Stomach smooth muscle (tissue), 2 donors: Measurements from ENCODE around the gene ECE1.

Source experiments
- H3K27ac ChIP-seq: one replicate; pipeline ENCODE4 v1.7.0; 2013; ENCODE audit warnings: mild to moderate bottlenecking, low read length, inconsistent platforms
- H3K27me3 ChIP-seq, 2 donors: one replicate each; pipeline ENCODE4 v1.7.0; 2013; ENCODE audit warnings: low read length in 2 of 2; ENCODE audit not compliant: insufficient read depth in 2 of 2, control insufficient read depth in 1 of 2
- H3K36me3 ChIP-seq, 2 donors: one replicate each; pipeline ENCODE4 v1.7.0; 2013; ENCODE audit warnings: low read length in 2 of 2; ENCODE audit not compliant: control insufficient read depth in 2 of 2, insufficient read depth in 2 of 2
- H3K4me1 ChIP-seq: one replicate; pipeline ENCODE4 v1.7.0; 2013; ENCODE audit warnings: low read length; ENCODE audit not compliant: control insufficient read depth, insufficient read depth
- H3K4me3 ChIP-seq, 2 donors: one replicate each; pipeline ENCODE4 v1.7.0; 2013; ENCODE audit warnings: low read length in 2 of 2
- H3K9ac ChIP-seq, 2 donors: one replicate each; pipeline ENCODE4 v1.7.0; 2013; ENCODE audit warnings: low read length in 2 of 2, mild to moderate bottlenecking in 1 of 2
- H3K9me3 ChIP-seq, 2 donors: one replicate each; pipeline ENCODE4 v1.7.0; 2013; ENCODE audit warnings: low read length in 2 of 2; ENCODE audit not compliant: control insufficient read depth in 2 of 2
- donor health status: healthy.
- donor health status: Pancreatic carcinoma.

ECE1 gene

GRCh38 chr1:21266119-21266774 lies 24.0 kb downstream of the ECE1 start:
- no peak overlapping the region for H3K9ac ChIP-seq
- H3K36me3 ChIP-seq: peaks cover 22 to 48% of the 10 kb centered on the region in 2 donors
- no peak overlapping the region for H3K4me3 ChIP-seq
- H3K4me1 ChIP-seq: peaks cover 40% of the 10 kb centered on the region
- H3K27me3 ChIP-seq: no peaks in the 10 kb centered on the region
- H3K27ac ChIP-seq: no peak overlapping the region
- H3K9me3 ChIP-seq: no peaks in the 10 kb centered on the region

GRCh38 chr1:21265644-21266043 lies 24.6 kb downstream of the ECE1 start:
- H3K4me1 ChIP-seq: peaks cover 46% of the 10 kb centered on the region
- H3K9ac ChIP-seq: no peak overlapping the region
- no peaks in the 10 kb centered on the region for H3K9me3 ChIP-seq
- H3K36me3 ChIP-seq: peaks cover 19 to 43% of the 10 kb centered on the region in 2 donors
- H3K4me3 ChIP-seq: no peak overlapping the region
- no peaks in the 10 kb centered on the region for H3K27me3 ChIP-seq
- no peak overlapping the region for H3K27ac ChIP-seq

- no peaks in the 10 kb centered on the region for H3K9me3 ChIP-seq
- no peaks in the 10 kb centered on the region for H3K27me3 ChIP-seq
- H3K36me3 ChIP-seq: peaks cover 13 to 41% of the 10 kb centered on the region in 2 donors
- peaks cover 49% of the 10 kb centered on the region for H3K4me1 ChIP-seq
- H3K27ac ChIP-seq: no peak overlapping the region
- no peak overlapping the region for H3K4me3 ChIP-seq
- H3K9ac ChIP-seq: no peak overlapping the region
Measured at GRCh38 chr1:21264898-21265297, 25.4 kb downstream of the ECE1 start.

GRCh38 chr1:21263653-21264225 lies 26.5 kb downstream of the ECE1 start:
- Histone ChIP-seq H3K4me1 (peaks cover 46% of the 10 kb centered on the region), H3K9ac (no peak overlapping the region)

GRCh38 chr1:21263052-21263429 lies 27.2 kb downstream of the ECE1 start:
- peaks cover 5 to 38% of the 10 kb centered on the region in 2 donors for H3K36me3 ChIP-seq

More at GRCh38 chr1:21263653-21264225, 26.5 kb downstream of the ECE1 start:
- Histone ChIP-seq H3K27me3 (no peaks in the 10 kb centered on the region), H3K36me3 (peaks cover 7 to 38% of the 10 kb centered on the region in 2 donors), H3K4me3 (no peak overlapping the region), H3K27ac (peak overlapping the region; percentile 94), H3K9me3 (no peaks in the 10 kb centered on the region)

GRCh38 chr1:21262293-21263051 lies 27.8 kb downstream of the ECE1 start:
- peak overlapping the region; percentile 34 to 76 for H3K9ac ChIP-seq
- H3K36me3 ChIP-seq: peaks cover 5 to 36% of the 10 kb centered on the region in 2 donors
- no peaks in the 10 kb centered on the region for H3K9me3 ChIP-seq
- peak overlapping the region in 1 of 2 donors; percentile 52 for H3K4me3 ChIP-seq
- no peaks in the 10 kb centered on the region for H3K27me3 ChIP-seq
- peak overlapping the region; percentile 94 for H3K27ac ChIP-seq
- peaks cover 38% of the 10 kb centered on the region for H3K4me1 ChIP-seq

More at GRCh38 chr1:21263052-21263429, 27.2 kb downstream of the ECE1 start:
- peaks cover 39% of the 10 kb centered on the region for H3K4me1 ChIP-seq
- H3K9ac ChIP-seq: peak overlapping the region; percentile 5 to 34
- no peaks in the 10 kb centered on the region for H3K27me3 ChIP-seq
- peak overlapping the region; percentile 94 for H3K27ac ChIP-seq
- H3K9me3 ChIP-seq: no peaks in the 10 kb centered on the region
- H3K4me3 ChIP-seq: peak overlapping the region in 1 of 2 donors; percentile 52

- no peaks in the 10 kb centered on the region for H3K9me3 ChIP-seq
- H3K9ac ChIP-seq: peak overlapping the region; percentile 38 to 76
- H3K27me3 ChIP-seq: no peaks in the 10 kb centered on the region
- H3K4me3 ChIP-seq: peak overlapping the region in 1 of 2 donors; percentile 52
- peaks cover 38% of the 10 kb centered on the region for H3K4me1 ChIP-seq
- peaks cover 10 to 37% of the 10 kb centered on the region in 2 donors for H3K36me3 ChIP-seq
- peak overlapping the region; percentile 94 for H3K27ac ChIP-seq
Measured at GRCh38 chr1:21261551-21262292, 28.5 kb downstream of the ECE1 start.

GRCh38 chr1:21260405-21261125 lies 29.7 kb downstream of the ECE1 start:
- Histone ChIP-seq H3K9ac (no peak overlapping the region), H3K36me3 (peaks cover 14 to 33% of the 10 kb centered on the region in 2 donors)

GRCh38 chr1:21259316-21260076 lies 30.8 kb downstream of the ECE1 start:
- H3K36me3 ChIP-seq: peaks cover 17 to 38% of the 10 kb centered on the region in 2 donors
- no peaks in the 10 kb centered on the region for H3K9me3 ChIP-seq
- peaks cover 50% of the 10 kb centered on the region for H3K4me1 ChIP-seq
- no peak overlapping the region for H3K9ac ChIP-seq
- no peak overlapping the region for H3K4me3 ChIP-seq
- no peaks in the 10 kb centered on the region for H3K27me3 ChIP-seq
- peak overlapping the region; percentile 94 for H3K27ac ChIP-seq

More at GRCh38 chr1:21260405-21261125, 29.7 kb downstream of the ECE1 start:
- H3K27me3 ChIP-seq: no peaks in the 10 kb centered on the region
- peak overlapping the region; percentile 94 for H3K27ac ChIP-seq
- H3K4me1 ChIP-seq: peaks cover 39% of the 10 kb centered on the region
- no peak overlapping the region for H3K4me3 ChIP-seq
- no peaks in the 10 kb centered on the region for H3K9me3 ChIP-seq
